ENCODE results near the gene HOMER1.

DNA sequence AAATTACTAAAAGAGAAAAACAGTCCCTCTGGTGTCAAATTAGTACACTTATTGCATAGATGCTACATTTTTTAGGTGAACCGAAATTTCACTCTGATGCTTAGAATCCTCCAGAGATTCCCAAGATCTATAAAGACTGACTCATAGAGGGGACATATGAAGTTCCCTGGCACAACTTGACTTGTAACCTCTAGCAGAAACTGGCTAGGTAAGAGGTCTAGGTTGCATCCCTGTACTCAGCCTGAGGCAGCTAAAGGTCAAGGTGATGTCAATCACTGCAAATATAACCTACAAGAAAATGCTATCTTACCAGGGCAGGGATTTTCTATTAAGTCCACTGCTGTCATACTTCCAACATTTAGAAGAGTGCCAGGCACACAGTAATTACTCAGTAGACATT lies 24.2 kb downstream of the HOMER1 start:
- TF ChIP-seq EZH2phosphoT487 (IDR thresholded peaks at IDR 0.05; ENCODE audit: borderline replicate concordance, low read length) (no peak), CTCF (IDR thresholded peaks at IDR 0.05; ENCODE audit: low read depth, low read length, poor library complexity, severe bottlenecking) (no peak)
